Measurements from ENCODE around the gene KRT74. TPM values are rescaled to one million over a fixed set of nuclear protein-coding genes. Genes with fewer than 3 reads are reported as not detected.

KRT74 gene
- total and polyA plus RNA-seq, 9 donors: not detected

DNA sequence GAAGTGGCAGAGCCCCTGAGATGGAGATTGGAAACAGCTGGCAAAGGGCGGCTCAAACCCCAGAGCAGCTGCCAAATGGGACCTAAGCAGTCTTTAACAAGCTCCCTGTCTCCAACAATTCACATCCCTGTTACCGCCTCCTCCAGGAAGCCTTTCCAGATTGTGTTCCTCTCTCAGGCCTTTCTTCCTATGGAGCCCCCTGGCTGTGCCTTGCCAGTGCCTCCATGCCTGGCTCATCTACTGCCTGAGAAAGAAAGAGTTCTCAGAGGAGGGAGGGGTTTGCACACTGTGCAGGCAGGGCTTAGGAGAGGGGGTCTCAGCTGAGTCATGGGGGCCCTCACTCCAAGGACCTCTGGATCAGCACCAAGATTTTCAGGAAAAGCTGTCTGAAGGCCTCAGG is 8.8 kb upstream of the KRT74 start:
- intact Hi-C loops (cut with DNase I): no loop called here
- H3K36me3 ChIP-seq: no peaks in the 10 kb centered on the region
- no peak for DNase-seq
- no peak overlapping the region for H3K27ac ChIP-seq
- TF ChIP-seq, protein P1, sequence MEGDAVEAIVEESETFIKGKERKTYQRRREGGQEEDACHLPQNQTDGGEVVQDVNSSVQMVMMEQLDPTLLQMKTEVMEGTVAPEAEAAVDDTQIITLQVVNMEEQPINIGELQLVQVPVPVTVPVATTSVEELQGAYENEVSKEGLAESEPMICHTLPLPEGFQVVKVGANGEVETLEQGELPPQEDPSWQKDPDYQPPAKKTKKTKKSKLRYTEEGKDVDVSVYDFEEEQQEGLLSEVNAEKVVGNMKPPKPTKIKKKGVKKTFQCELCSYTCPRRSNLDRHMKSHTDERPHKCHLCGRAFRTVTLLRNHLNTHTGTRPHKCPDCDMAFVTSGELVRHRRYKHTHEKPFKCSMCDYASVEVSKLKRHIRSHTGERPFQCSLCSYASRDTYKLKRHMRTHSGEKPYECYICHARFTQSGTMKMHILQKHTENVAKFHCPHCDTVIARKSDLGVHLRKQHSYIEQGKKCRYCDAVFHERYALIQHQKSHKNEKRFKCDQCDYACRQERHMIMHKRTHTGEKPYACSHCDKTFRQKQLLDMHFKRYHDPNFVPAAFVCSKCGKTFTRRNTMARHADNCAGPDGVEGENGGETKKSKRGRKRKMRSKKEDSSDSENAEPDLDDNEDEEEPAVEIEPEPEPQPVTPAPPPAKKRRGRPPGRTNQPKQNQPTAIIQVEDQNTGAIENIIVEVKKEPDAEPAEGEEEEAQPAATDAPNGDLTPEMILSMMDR (IDR thresholded peaks at IDR 0.05): no peak
- TF ChIP-seq POLR2A (IDR thresholded peaks at IDR 0.05): no peak
- no peak for TF ChIP-seq EP300 (IDR thresholded peaks at IDR 0.05)
- no peaks in the 10 kb centered on the region for H3K27me3 ChIP-seq
- H3K4me1 ChIP-seq (ENCODE audit: insufficient read depth): no peaks in the 10 kb centered on the region
- no peaks in the 10 kb centered on the region for H3K9me3 ChIP-seq
- no peak overlapping the region for H3K4me3 ChIP-seq
- 54 to 93% (median 85%) methylated on average over 2 of the region's 2 CpGs for WGBS, 3 donors

DNA sequence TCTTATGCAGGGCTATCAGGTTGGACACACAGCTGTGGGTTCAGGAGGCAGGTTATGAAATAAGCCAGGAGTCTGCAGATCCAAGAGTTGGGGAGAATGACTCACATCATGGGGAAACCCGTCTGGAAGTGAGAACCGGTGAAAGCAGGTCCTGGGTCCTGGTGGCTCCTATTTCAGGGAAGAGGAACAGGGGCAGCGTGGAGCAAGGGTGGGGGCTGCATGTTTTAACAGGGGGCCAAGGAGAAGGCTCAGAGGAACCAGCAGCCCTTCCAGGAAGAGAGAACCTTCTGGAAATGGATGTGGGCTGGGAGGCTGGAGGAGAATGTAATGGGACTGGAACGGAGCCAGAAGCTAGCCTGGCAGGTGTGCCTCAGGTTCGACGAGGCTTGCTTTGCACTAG is 7.8 kb upstream of the KRT74 start:
- Histone ChIP-seq H3K4me3 (no peak overlapping the region), H3K27ac (no peak overlapping the region), H3K27me3 (no peaks in the 10 kb centered on the region), H3K9me3 (no peaks in the 10 kb centered on the region), H3K36me3 (no peaks in the 10 kb centered on the region), H3K4me1 (ENCODE audit: insufficient read depth) (no peaks in the 10 kb centered on the region)
- intact Hi-C loops (cut with DNase I): no loop called here
- 54 to 57% (median 54%) methylated on average over 6 of the region's 6 CpGs for WGBS, 3 donors
- DNase-seq: no peak
- TF ChIP-seq EP300 (IDR thresholded peaks at IDR 0.05) (no peak), POLR2A (IDR thresholded peaks at IDR 0.05) (no peak)
- TF ChIP-seq, protein P1 (IDR thresholded peaks at IDR 0.05): no peak

DNA sequence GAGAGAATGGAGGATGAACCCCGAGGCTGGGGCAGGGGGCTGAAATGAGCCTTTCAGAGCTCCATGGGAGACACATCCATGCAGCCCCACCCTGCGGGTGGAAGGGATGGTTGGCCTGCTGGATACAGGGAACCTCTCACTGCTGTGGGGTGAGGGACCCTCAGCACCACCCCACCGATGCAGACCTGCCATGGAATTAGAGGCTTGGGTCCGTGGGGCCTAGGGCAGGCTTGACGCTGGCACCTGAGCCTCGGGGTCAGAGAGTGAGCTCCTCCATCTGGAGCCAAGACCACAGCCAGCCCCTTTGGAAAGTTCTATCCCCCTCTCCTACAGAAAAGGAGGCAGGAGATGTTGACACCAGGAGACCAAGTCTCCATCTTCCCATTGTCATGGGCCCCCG is 7.4 kb upstream of the KRT74 start:
- H3K27me3 ChIP-seq: no peaks in the 10 kb centered on the region
- H3K4me3 ChIP-seq: no peak overlapping the region
- no peaks in the 10 kb centered on the region for H3K9me3 ChIP-seq
- TF ChIP-seq, protein P1 (IDR thresholded peaks at IDR 0.05): no peak
- TF ChIP-seq EP300 (IDR thresholded peaks at IDR 0.05) (no peak), POLR2A (IDR thresholded peaks at IDR 0.05) (no peak)
- intact Hi-C loops (cut with DNase I): no loop called here
- H3K36me3 ChIP-seq: no peaks in the 10 kb centered on the region
- no peak overlapping the region for H3K27ac ChIP-seq
- WGBS, 3 donors: 81 to 86% (median 85%) methylated on average over 7 of the region's 7 CpGs
- no peaks in the 10 kb centered on the region for H3K4me1 ChIP-seq (ENCODE audit: insufficient read depth)
- DNase-seq: peak in 1 of 5 donors; percentile 5

DNA sequence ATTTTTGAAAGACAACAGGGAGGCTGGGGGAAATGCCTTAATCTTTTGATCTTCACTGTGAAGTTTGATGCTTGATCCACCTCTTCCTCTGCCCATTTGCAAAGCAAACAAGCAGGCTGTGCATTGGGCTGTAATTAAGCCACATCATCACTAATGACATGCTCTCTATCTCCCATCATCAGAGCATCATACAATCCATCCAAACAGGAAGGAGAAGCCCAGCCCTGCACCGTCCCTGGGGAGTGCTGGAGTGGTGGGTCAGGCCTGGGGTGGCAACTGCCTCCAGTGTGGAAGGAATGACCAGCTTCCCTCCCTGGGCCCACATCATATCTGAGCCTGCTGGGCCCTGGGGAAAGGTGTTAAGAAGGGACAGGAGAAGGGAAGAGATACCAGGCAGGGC is 6.9 kb upstream of the KRT74 start:
- Histone ChIP-seq H3K4me3 (no peak overlapping the region), H3K27me3 (no peaks in the 10 kb centered on the region), H3K4me1 (ENCODE audit: insufficient read depth) (no peaks in the 10 kb centered on the region), H3K9me3 (no peaks in the 10 kb centered on the region), H3K36me3 (no peaks in the 10 kb centered on the region), H3K27ac (no peak overlapping the region)
- peak in 1 of 5 donors; percentile 3 for DNase-seq
- TF ChIP-seq, protein P1 (IDR thresholded peaks at IDR 0.05): no peak
- TF ChIP-seq EP300 (IDR thresholded peaks at IDR 0.05) (no peak), POLR2A (IDR thresholded peaks at IDR 0.05) (no peak)
- intact Hi-C loops (cut with DNase I): no loop called here
- 65 to 78% (median 67%) methylated on average over 1 of the region's 1 CpG for WGBS, 3 donors
